Measurements from ENCODE around the gene FAM229B. TPM values are rescaled to one million over a fixed set of nuclear protein-coding genes. Genes with fewer than 3 reads are reported as not detected.
"Not testable (repeated sequence)": the region's sequence is repeated elsewhere in the genome, so short reads cannot be mapped to it uniquely, and the experiment has no call there.

The FAM229B gene
- total RNA-seq, 1 experiment from 2014 or later, result 12.3 TPM

GRCh38 chr6:112100561-112100960, 13.2 kb downstream of the FAM229B start:
- CTCF ChIA-PET, result no interaction called here
- no TSS peak for BruUV-seq (replicated peaks)
- intact Hi-C loops (cut with micrococcal nuclease; ENCODE audit: unreplicated experiment), result no loop called here

DNA sequence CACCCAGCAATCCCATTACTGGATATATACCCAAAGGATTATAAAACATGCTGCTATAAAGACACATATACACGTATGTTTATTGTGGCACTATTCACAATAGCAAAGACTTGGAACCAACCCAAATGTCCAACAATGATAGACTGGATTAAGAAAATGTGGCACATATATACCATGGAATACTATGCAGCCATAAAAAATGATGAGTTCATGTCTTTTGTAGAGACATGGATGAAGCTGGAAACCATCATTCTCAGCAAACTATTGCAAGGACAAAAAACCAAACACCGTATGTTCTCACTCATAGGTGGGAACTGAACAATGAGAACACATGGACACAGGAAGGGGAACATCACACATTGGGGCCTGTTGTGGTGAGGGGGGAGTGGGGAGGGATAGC, 18.6 kb downstream of the FAM229B start:
- H2AFZ ChIP-seq; H3K4me2 ChIP-seq; H3K9me3 ChIP-seq (ENCODE audit: insufficient read depth, low read depth); DNase-seq; intact Hi-C loops (cut with micrococcal nuclease; ENCODE audit: unreplicated experiment); H3K27ac ChIP-seq; H3K4me1 ChIP-seq (replicated peaks; ENCODE audit: insufficient read depth); H3K4me3 ChIP-seq; BruUV-seq (replicated peaks); POLR2A ChIA-PET (ENCODE audit: unreplicated experiment); H3K9me2 ChIP-seq (ENCODE audit: insufficient read depth); CTCF ChIA-PET; H3K79me2 ChIP-seq (ENCODE audit: low read depth); H3K27me3 ChIP-seq (ENCODE audit: insufficient read depth, low read depth); H4K20me1 ChIP-seq (ENCODE audit: insufficient read depth): not testable (repeated sequence)
- Histone ChIP-seq H3K36me3 (ENCODE audit: low read depth) (peaks cover 23% of the 10 kb centered on the region), H3F3A (ENCODE audit: insufficient read depth, low read depth) (peaks cover 23% of the 10 kb centered on the region; the same call in 1 of the 2 replicates)

More at GRCh38 chr6:112100561-112100960, 13.2 kb downstream of the FAM229B start:
- Histone ChIP-seq H3K27me3 (ENCODE audit: insufficient read depth, low read depth) (no peaks in the 10 kb centered on the region), H3K9me3 (ENCODE audit: insufficient read depth, low read depth) (no peaks in the 10 kb centered on the region), H3K36me3 (ENCODE audit: low read depth) (no peaks in the 10 kb centered on the region), H3K4me2 (no peak overlapping the region), H2AFZ (no peak overlapping the region), H3K9me2 (ENCODE audit: insufficient read depth) (no peaks in the 10 kb centered on the region), H3K27ac (no peak overlapping the region), H3K4me3 (no peak overlapping the region), H3K4me1 (replicated peaks; ENCODE audit: insufficient read depth) (no peaks in the 10 kb centered on the region), H3F3A (ENCODE audit: insufficient read depth, low read depth) (no peaks in the 10 kb centered on the region; the same call in 1 of the 2 replicates), H4K20me1 (ENCODE audit: insufficient read depth) (no peaks in the 10 kb centered on the region), H3K79me2 (ENCODE audit: low read depth) (no peaks in the 10 kb centered on the region)
- peak in 1 of 2 experiments; percentile 25 for DNase-seq
- no peak for TF ChIP-seq CTCF (conservative IDR thresholded peaks at IDR 0.05)
- POLR2A ChIA-PET (ENCODE audit: unreplicated experiment), result interaction anchor here (0.7 kb wide), 1 partner anchor 1560 kb away, joined by 3 read pairs; no protein-coding TSS in a partner anchor

- Histone ChIP-seq H2AFZ (no peak overlapping the region), H3K9me3 (ENCODE audit: insufficient read depth, low read depth) (no peaks in the 10 kb centered on the region), H3K4me2 (no peak overlapping the region), H3K4me3 (no peak overlapping the region), H3K79me2 (ENCODE audit: low read depth) (no peaks in the 10 kb centered on the region), H3K9me2 (ENCODE audit: insufficient read depth) (no peaks in the 10 kb centered on the region), H4K20me1 (ENCODE audit: insufficient read depth) (no peaks in the 10 kb centered on the region), H3K36me3 (ENCODE audit: low read depth) (peaks cover 28% of the 10 kb centered on the region), H3K4me1 (replicated peaks; ENCODE audit: insufficient read depth) (no peaks in the 10 kb centered on the region), H3K27ac (0 out of 2 replicates have a peak overlapping the region, but pooled peaks have one; percentile 2), H3F3A (ENCODE audit: insufficient read depth, low read depth) (peaks cover 23% of the 10 kb centered on the region; the same call in 1 of the 2 replicates), H3K27me3 (ENCODE audit: insufficient read depth, low read depth) (no peaks in the 10 kb centered on the region)
- no TSS peak for BruUV-seq (replicated peaks)
- ChIA-PET POLR2A (ENCODE audit: unreplicated experiment) (no interaction called here), CTCF (no interaction called here)
- TF ChIP-seq CTCF (conservative IDR thresholded peaks at IDR 0.05) (no peak), EZH2 (IDR thresholded peaks at IDR 0.05; ENCODE audit: low read depth) (no peak)
- peak in 1 of 2 experiments; percentile 35 for DNase-seq
- intact Hi-C loops (cut with micrococcal nuclease; ENCODE audit: unreplicated experiment), result no loop called here
These were observed 19.2 kb downstream of the FAM229B start for GRCh38 chr6:112106562-112106961.

GRCh38 chr6:112109262-112109661, 21.9 kb downstream of the FAM229B start:
- no TSS peak for BruUV-seq (replicated peaks)
- peaks cover 31% of the 10 kb centered on the region; the same call in 1 of the 2 replicates for H3F3A ChIP-seq (ENCODE audit: insufficient read depth, low read depth)
- POLR2A ChIA-PET (ENCODE audit: unreplicated experiment), result interaction anchor here (0.6 kb wide), 1 partner anchor 1256 kb away, joined by 18 read pairs; no protein-coding TSS in a partner anchor
- 0 out of 2 replicates have a peak overlapping the region, but pooled peaks have one; percentile 4 for H3K27ac ChIP-seq
- H3K4me2 ChIP-seq, result no peak overlapping the region
- H3K4me3 ChIP-seq, result no peak overlapping the region
- intact Hi-C loops (cut with micrococcal nuclease; ENCODE audit: unreplicated experiment), result no loop called here
- H4K20me1 ChIP-seq (ENCODE audit: insufficient read depth), result 0 out of 2 replicates have a peak, but pooled peaks cover 3% of the 10 kb centered on the region
- CTCF ChIA-PET, result no interaction called here
- H2AFZ ChIP-seq, result no peak overlapping the region
- H3K9me3 ChIP-seq (ENCODE audit: insufficient read depth, low read depth), result no peaks in the 10 kb centered on the region
- DNase-seq, result no peak
- no peaks in the 10 kb centered on the region for H3K27me3 ChIP-seq (ENCODE audit: insufficient read depth, low read depth)
- no peak for TF ChIP-seq EZH2 (IDR thresholded peaks at IDR 0.05; ENCODE audit: low read depth)
- TF ChIP-seq CTCF (conservative IDR thresholded peaks at IDR 0.05), result no peak
- H3K36me3 ChIP-seq (ENCODE audit: low read depth), result peaks cover 52% of the 10 kb centered on the region
- H3K79me2 ChIP-seq (ENCODE audit: low read depth), result no peaks in the 10 kb centered on the region
- H3K4me1 ChIP-seq (replicated peaks; ENCODE audit: insufficient read depth), result no peaks in the 10 kb centered on the region
- no peaks in the 10 kb centered on the region for H3K9me2 ChIP-seq (ENCODE audit: insufficient read depth)
